NCI-H2196 (cell line): ENCODE measurements around the gene OR10G7.
A peak's percentile ranks its signal among the peaks of the same experiment; 100 is the strongest.

Experiments
- DNase-seq: peaks from one replicate; lab custom pipeline; 2025; ENCODE audit not compliant: unreplicated experiment; lab: John Stamatoyannopoulos, UW

OR10G7 gene, protein sequence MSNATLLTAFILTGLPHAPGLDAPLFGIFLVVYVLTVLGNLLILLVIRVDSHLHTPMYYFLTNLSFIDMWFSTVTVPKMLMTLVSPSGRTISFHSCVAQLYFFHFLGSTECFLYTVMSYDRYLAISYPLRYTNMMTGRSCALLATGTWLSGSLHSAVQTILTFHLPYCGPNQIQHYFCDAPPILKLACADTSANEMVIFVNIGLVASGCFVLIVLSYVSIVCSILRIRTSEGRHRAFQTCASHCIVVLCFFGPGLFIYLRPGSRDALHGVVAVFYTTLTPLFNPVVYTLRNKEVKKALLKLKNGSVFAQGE

DNA sequence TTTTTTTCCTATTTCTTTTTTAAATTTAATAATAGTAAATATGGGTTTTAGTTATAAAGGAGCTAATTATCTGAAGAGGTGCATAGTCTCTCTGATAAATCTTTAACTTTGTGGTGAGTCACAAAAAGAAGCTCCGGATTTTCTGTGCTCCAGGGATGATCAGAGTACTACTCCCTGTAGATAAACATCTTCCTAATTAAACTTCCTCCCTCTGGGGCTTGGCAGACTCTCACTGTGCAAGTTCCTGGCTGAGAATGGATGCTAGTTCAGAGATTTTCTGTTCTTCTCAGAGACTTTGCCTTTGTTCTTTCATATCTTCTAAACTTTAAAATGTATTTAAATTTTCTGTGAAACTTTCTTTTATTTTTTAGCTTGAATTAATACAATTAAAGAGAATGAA, at the start of gene OR10G7:
Gene OR10G7 (minus strand): TSS at position 72 of the 400 bp plus-strand sequence. CDS start 2,324 bp downstream, outside the sequence.
- no peak for DNase-seq

DNA sequence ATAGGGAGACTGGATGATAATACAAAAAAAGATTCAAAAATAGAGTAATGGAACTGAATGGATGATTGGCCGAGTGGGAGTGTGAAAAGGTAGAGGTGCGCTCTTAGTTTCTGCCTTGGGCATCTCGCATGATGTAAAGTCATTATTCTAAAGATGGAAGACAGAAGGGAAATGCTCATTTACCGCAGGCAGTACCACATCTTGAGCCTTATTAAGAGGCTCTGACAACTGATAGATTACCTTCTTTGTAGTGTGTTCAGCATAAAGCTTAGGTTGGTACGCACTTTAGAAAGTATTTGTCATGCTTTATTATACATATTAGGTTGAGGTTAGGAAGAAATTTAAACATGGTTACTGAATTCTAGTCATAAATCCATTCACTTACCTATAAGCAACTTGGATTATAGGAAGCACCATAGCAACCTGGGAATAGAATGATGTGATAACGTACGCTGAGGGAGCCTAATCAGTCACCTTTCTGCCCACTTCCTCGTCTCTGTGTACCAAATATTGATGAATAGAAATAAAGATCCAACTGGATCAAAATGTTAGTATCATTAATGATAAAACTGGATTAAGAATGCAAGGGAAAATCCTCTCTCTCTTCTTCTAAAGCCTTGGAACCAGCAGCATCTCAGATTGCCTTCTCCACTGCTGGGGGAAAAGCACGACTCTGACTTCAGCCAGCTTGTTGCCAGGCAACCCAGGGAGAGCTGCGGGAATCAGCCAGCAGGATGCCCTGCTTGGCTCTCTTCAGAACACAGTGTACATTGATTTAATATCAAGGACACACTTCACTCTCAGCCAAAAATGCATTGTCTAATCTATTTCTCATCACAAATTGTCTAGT, 45.1 kb upstream of the OR10G7 start:
- DNase-seq: peak; percentile 18

DNA sequence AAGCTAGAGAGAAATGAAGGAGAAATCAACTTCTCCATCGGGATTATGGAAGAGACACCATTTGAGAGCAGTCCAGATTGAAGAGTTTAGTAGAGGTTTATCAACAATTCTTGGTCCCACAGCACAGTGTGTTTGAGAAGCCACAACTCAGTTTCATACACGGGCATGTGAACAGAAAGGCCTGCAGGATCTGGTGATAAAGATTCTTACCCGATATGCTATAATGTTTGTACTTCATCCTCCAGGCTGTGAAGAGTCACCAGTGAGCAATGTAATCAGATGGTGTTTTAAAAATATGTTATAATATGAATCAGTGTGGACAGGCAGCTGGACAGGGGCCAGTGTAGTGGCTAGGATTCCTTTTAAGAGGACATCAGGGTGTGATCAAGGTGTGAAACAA, 44.5 kb upstream of the OR10G7 start:
- DNase-seq: no peak

DNA sequence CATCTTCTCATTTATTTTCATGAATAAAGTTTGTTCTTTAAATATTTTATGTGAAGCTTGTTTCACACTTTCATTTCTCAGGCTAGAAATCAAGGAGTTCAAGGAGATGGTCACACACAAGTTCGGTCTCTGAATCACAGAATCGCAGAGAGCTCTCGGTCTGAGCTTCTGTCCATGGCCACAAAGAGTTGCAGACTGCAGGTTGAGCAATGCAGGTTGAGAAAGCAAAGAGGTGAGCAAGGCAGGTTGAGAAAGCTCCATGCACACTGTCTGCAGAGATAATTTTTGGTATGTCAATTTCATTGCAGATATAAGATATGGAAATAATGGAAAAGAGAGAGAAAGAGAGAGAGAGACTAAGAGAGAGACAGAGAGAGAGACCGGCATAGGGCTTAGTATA, 41.2 kb upstream of the OR10G7 start:
- no peak for DNase-seq

DNA sequence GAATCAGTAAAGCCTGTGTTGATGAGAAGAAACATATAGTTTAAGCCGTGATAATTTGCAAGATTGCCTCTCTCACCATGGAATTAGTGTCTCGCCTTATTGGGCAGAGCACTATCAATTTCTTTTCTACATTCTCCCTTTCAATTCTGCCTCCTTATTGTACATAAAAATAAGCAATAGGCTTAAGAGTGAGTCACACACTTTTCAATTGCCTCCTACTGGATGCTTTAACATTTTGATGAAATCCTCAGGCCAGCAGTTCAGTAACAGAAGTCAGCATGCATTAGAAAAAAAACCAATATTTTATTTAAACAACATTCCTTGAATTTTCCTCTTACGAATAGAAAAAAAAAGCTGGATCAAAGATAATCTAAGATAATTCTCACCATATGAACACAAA, 40.4 kb upstream of the OR10G7 start:
- DNase-seq: no peak

DNA sequence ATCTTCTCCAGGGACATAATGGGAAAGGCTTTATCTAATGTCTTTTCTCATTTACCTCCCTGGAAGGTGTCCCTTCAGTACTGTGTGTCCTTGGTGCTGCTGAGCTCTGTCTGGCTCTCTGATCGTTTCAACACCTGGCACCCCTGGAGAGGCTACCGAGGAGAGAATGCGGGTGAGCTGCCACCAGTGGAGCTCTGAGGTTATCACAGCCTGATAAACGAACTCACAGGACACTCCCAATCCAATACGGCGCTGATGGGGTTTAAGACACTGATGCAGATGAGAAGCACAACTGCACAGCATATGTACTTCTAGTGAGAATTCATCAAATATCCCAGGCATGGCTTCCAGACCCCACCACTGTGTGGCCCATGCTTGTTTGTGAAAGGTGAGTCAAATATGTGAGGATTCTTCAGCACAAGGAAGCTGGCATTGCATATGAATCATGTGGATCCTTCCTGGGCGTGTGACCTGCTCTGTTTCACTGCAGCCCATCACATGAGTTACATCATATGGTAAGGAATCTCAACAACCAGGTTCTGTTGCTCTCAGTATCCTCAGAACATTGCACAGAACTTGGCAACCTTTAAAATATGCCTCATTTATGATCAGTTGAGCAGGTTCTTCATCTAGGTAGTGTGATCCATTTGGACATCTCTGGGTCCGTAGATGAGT, 39.3 kb upstream of the OR10G7 start:
- DNase-seq: no peak

DNA sequence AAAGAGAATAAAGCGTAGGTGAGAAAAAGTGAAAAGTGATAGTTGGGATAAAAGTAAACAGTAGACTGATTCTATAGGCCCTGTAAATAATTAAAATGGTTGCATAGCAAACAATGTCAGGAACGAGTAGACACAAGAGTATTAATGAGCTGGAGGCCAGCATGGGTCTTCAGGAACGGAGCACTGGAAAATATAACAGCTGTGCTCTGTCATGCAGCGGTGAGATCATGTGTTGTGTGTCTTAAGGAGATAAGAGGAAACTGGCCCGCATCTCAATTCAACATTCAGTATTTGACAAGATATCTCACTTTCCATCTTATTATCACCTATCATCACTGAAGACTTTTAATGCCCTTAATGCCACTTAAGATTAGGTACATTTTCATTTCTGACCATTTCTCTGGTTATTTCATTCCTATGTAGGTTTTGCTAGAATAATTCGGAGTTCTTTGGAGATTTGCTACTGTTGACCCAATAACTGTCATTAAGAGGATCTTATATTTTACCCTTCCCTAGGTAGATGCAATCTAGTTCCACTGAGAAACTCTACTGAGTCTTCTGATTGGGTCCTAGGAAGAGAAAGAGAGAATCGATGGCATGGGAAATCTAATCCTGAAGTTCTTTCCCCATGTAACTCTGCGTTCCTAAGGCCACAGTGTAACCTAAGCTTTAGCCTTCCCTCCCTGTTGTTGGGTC, 38.7 kb upstream of the OR10G7 start:
- DNase-seq: no peak

DNA sequence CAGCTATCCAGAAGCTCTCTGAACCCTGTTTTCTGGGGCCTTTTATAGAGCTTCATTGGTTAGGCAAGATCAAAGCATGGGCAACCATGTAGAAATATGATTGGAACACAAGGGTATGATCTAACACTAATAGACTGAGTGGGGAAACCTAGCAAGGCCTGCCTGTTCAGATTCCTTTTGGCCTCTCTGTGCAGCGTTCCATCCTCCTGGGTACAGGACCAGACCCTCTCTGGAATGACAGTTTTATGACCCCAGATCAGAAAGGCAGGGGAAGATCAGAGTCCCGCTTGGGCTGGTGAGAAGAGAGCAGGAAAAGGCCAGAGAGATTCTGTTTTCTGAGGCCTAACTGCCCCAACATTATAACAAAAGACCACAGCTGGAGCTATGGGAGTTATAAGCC, 37.5 kb upstream of the OR10G7 start:
- no peak for DNase-seq

DNA sequence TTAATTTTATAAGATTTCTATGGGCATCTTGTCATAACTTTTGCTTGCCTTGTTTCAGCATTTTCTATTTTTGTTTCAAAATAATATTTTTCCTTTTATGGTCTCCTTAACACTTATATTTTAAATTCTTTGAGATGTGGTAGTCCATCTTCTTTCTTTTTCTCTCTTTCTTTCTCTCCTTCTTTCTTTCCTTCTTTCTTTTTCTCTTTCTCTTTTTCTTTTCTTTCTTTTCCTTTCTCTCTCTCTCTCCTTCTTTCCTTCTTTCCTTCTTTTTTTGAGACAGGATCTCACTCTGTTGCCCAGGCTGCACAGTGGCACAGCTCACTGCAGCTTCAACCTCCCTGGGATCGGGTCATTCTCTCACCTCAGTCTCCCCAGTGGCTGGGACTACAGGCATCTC, 36.1 kb upstream of the OR10G7 start:
- no peak for DNase-seq

DNA sequence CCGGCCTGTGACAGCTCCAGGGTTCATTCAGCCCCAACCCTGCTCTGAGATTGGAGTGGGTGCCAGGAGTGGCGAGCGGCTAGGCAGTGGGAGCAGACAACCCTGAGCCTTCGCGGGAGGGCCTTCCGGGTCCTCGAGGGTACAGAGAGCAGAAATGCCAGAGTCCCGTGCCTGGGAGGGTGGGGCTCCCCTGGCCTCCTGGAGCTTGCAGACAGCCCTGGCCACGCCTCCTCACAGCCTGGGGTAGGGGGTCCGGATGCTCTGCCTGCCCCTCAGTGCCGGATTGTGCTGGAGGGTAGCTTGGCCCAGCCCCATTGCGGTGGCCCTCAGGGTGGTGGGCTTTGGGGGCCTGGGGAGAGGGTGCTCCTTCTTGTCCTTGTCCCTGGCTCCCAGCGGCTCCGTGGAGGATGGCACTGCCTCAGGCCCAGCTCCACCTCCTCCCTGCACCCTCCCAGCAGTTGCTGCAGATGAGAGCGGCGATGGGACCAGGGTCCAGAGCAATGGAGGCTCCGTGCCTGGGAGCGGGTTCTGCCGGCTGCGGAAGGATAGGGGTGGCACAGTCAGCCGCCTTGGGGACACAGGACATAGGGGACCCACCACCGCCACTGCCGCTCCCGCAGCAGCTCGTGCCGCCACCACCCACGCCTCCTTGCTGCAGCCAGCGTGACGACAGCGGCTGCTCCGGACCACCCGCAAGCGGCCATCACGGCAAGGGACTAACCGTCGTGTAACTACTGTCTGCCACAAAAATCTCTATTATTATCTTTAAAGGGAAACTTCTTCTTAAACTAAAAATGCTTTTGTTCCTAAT, 34.9 kb upstream of the OR10G7 start:
- DNase-seq: no peak

DNA sequence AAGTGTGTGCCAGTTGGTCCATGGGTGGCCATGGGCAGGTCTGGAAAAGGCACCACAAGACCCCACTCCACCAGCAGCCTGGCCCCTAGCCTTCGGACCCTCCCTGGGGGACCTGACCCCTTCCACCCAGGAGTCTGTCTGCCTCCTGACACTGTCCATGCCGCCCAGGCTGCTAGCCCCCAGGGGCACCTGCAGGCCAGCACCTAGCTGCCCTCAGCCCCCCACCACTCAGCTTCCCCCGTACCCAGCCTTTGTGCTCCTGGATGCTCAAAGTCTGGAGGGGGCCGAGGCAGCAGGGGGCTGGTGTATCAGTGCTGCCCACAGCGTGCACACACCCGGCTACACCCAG, 34.3 kb upstream of the OR10G7 start:
- DNase-seq: no peak

DNA sequence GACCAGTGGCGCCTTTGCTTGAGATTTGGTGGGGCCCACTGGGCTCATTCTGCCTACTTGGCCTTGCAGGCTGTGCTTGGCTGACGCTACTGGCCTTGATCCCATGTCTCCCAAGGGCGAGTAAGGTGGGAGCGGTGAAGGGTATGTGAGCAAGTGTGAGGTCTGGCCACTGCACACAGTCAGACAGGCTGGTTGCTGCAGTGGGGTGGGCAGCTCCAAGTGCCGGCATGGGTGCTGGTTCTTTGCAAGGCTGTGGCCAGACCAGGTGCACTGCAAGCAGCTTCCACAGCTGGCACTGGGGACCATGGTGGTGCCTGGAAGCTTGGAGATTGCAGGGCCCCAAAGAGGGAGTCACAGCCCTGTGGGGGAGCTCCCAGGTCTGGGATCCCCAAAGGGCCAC, 33.4 kb upstream of the OR10G7 start:
- no peak for DNase-seq

DNA sequence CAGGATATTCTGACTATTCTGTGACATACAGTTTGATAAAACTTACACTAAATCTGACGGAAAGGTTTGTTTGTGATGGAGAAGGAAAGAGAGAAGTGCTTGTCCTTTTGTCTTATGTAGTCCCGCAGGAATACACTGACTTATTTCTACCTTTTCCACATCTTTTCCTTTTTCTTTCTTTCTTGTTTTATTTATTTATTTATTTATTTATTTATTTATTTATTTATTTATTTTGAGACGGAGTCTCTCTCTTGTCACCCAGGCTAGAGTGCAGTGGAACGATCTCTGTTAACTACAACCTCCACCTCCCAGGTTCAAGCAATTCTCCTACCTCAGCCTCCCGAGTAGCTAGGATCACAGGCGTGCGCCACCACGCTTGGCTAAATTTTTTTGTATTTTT, 31.0 kb upstream of the OR10G7 start:
- DNase-seq: no peak

DNA sequence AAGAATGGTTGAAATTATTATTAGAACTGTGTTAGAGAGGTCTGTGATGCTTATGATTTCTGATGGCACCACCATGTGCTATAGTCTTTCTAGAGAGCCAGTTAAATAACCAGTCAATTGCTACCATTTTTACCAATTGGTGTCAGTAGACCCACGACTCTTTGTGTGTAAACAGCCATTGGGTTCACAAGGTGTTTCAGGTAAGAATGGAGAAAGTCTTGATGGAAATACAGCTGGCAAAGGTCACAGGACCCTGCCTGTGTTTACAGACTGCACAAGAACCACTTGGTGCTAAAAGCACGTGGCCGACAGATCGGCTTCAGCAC, 30.5 kb upstream of the OR10G7 start:
- DNase-seq: no peak

DNA sequence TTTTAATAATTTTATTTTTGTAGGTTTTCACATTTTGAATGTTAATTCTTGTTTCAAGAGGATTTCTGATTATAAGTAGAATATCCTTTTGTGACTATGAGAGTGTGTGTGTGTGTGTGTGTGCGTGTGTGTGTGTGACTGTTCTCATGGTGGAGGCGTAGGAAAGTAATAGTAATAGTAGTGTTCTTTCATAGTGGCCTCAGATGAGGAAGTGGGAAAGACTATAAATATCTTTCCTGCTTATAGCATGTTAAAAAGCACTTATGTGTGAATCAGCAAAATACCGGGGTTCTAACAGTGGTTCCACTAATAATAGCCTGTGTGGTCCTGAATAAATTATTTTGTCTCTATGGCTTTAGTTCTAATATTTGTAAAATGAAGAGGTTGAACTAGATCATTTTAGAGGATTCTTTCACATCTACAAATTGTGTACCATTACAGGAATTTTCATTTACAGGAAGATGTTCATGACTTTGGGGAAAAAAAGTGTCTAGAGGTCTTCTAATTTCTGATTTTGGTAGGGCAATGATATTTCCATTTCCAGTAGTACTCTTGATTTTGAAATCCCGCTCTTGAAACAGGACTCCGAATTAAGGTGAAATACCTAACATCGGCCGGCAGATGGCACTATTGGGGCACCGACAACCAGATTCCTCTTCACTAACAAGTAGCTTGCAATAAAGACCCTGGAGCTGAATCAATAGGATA, 29.9 kb upstream of the OR10G7 start:
- peak; percentile 61 for DNase-seq

DNA sequence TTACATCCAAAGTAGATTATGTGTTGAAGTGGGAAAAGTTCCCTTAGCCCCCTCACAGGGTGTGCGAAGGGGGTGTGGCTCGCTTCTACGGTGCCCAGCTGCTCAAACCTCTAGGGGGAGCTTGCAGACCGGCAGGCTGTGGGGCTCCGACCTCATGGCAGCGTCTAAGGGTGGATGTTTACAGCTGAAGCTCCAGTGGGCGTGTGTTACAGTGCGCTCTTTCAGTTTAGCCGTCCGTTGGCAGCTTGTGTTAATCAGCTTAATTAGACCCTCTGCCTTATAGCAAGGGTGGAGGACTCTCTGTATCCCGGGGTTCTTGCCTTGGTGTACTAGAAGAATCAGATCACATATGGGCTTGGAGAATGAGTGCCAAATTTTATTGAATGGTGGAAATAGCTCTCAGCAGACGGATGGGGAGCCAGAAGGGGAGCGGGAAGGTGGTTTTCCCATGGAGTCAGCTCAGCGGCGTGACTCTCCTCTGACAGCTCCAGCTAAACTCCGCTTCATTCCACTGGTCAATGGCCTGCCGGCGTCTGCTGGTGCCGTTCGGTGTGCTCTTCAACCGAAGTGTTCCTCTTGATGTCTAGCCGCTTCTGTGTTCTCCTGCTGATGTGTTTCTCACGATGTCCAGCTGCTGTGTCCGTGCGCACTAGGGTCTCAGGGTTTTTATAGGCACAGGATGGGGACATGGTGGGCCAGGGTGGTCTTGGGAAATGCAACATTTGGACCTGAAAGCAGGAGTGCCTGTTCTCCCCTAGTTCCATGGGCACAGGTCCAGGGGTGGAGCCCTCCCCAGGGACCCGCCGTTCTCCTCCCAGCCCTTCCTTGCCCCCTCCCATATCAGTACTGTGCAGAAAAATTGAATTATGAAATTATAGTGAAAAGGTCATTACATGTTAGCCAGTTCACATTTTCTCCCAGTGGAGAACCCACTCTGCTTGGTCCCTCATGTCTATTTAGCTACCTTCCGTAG, 28.6 kb upstream of the OR10G7 start:
- peak; percentile 23 for DNase-seq

DNA sequence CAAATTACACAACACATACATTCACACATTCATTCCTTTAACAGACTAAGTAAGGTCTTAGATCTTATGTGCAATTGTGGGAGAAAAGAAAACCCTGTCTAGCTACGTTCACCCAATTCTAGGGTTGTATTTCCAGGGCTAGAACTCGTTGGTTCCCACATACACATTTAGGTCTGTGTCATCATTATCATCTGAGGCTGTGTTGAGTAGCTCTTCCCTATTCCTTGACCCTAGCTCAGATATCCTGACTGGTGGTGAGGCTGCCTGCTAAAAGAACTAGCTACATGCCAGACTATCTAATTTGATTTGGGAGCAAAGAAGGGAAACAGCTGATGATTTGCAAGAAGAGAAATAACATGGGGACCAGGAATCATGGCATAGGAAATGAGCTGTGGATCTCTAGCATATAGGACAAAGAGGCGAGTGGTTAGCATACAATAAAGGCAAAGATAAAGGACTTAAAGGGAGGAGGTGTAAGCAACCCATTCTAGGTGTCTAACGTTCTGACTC, 27.5 kb upstream of the OR10G7 start:
- no peak for DNase-seq

DNA sequence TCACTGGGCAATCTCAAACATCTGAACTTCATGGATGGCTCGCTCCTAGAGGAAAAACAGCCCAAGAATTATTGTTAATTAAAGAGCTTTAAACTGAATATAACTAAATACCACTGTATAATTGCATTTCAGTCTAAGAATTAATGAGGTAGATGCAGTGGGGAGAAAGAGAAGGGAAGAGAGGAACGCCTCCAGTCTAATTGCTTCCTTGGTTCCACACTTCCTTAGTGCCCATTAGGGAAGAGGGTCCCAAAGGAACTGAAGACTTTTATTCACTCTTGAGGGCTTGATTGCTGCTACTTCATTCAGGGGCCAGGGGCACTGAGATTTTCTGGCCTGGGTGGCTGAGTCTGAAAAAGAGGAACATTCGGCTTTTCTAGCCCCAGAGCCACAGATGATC, 11.8 kb upstream of the OR10G7 start:
- DNase-seq: no peak

DNA sequence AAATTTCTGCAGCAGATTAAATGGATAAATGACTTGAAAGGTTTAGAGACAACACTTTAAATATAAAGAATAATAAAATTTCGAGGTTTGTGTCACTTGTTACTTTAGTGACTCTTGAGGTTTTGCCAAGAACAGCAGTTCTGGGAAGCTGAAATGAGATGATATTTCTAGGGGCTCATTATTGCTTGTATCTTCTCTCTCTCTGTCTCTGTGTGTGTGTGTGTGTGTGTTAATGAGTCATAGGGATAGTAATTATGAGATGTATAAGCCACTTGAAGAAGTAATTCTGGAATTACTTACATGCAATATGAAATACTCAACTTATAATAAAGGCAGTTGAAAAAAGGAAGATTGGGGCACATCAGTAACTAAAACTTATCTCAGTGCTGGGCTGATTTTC, 9.6 kb upstream of the OR10G7 start:
- DNase-seq: no peak
